ENCODE data around the gene BBS9. TPM values are rescaled to one million over a fixed set of nuclear protein-coding genes. Genes with fewer than 3 reads are reported as not detected.

Gene BBS9
- total and polyA plus RNA-seq, 2 donors (not counting 3 experiments of a cell fraction or from before 2014, with no cell fraction given) = 5.7 to 17.4 TPM

GRCh38 chr7:33449847-33450246 lies 320.5 kb downstream of the BBS9 start:
- intact Hi-C loops (cut with micrococcal nuclease) = loop anchor here (1.0 kb wide), 1 partner anchor 35 kb away; no protein-coding TSS in a partner anchor

More at GRCh38 chr7:33449847-33450246, 320.5 kb downstream of the BBS9 start:
- dilution Hi-C loops (cut with MboI; ENCODE audit: extremely low pct_ligation_motif_present, low sequenced_read_pairs) = no loop called here
- Histone ChIP-seq H2AFZ (ENCODE audit: low read depth, low read length) (no peak overlapping the region), H3K27ac (ENCODE audit: insufficient read depth, low read depth, low read length) (no peak overlapping the region), H4K20me1 (replicated peaks; ENCODE audit: control insufficient read depth, extremely low read depth, insufficient read depth, low read length) (no peaks in the 10 kb centered on the region), H3K79me2 (ENCODE audit: control insufficient read depth, insufficient read depth, low read length) (no peaks in the 10 kb centered on the region), H3K9me3 (replicated peaks; ENCODE audit: control insufficient read depth, insufficient read depth, low read length) (no peaks in the 10 kb centered on the region), H3K4me2 (ENCODE audit: insufficient read depth, low read length) (no peak overlapping the region), H3K4me3 (replicated peaks in 1 of 3; ENCODE audit: insufficient read depth in 1 of 3, low read depth in 1 of 3, low read length in 3 of 3) (no peak overlapping the region), H3K27me3 (ENCODE audit: control insufficient read depth in 2 of 2, insufficient read depth in 2 of 2, low read length in 2 of 2) (no peaks in the 10 kb centered on the region), H3K9me1 (replicated peaks; ENCODE audit: control insufficient read depth, extremely low read depth, insufficient read depth, low read length) (no peaks in the 10 kb centered on the region), H3K4me1 (ENCODE audit: control insufficient read depth, extremely low read depth, insufficient read depth, low read length) (no peaks in the 10 kb centered on the region), H3K9ac (replicated peaks; ENCODE audit: extremely low read depth, insufficient read depth, low read length) (no peak overlapping the region), H3K36me3 (ENCODE audit: control insufficient read depth in 2 of 2, extremely low read depth in 1 of 2, insufficient read depth in 2 of 2, low read length in 2 of 2) (no peaks in the 10 kb centered on the region)
- POLR2A ChIA-PET = no interaction called here
- FAIRE-seq = no peak
- CTCF ChIA-PET = no interaction called here
- TF ChIP-seq GATA2 (IDR thresholded peaks at IDR 0.05; ENCODE audit: insufficient read depth, insufficient read length, low read depth, low read length) (no peak), FOS (IDR thresholded peaks at IDR 0.05; ENCODE audit: borderline replicate concordance, insufficient read depth, low read length) (no peak), JUN (IDR thresholded peaks at IDR 0.05; ENCODE audit: borderline replicate concordance, insufficient read depth, insufficient read length, low read depth) (no peak), MYC (IDR thresholded peaks at IDR 0.05; ENCODE audit: low read depth, low read length) (no peak), MAX (IDR thresholded peaks at IDR 0.05; ENCODE audit: insufficient read depth, insufficient read length) (no peak), CTCF (IDR thresholded peaks at IDR 0.05; ENCODE audit: extremely low read depth in 1 of 2, insufficient read depth in 1 of 2, low read depth in 1 of 2, low read length in 2 of 2) (no peak), POLR2A (IDR thresholded peaks at IDR 0.05; ENCODE audit: low read depth, low read length) (no peak), EZH2 (IDR thresholded peaks at IDR 0.05; ENCODE audit: borderline replicate concordance, low read depth, low read length, severe bottlenecking) (no peak), POLR2AphosphoS5 (IDR thresholded peaks at IDR 0.05; ENCODE audit: insufficient read depth, low read depth, low read length) (no peak)
- BruUV-seq (replicated peaks) = no TSS peak
- no peak for DNase-seq (ENCODE audit: low read depth, low spot score)

Measured in endothelial cell of umbilical vein (primary cell).